Measurements from ENCODE around the gene DNMT3B. TPM values are rescaled to one million over a fixed set of nuclear protein-coding genes. Genes with fewer than 3 reads are reported as not detected.
A peak's percentile ranks its signal among the peaks of the same experiment; 100 is the strongest.

Gene DNMT3B
- total RNA-seq, 6 donors from 2014 or later: 0.76 to 2.1 (median 1.7) TPM; not detected in 1

- no peak for TF ChIP-seq POLR2A (IDR thresholded peaks at IDR 0.05)
- TF ChIP-seq EP300 (IDR thresholded peaks at IDR 0.05): no peak
- TF ChIP-seq POLR2AphosphoS5 (IDR thresholded peaks at IDR 0.05): no peak
- no peak for TF ChIP-seq CTCF (IDR thresholded peaks at IDR 0.05)
- H3K9me3 ChIP-seq: no peaks in the 10 kb centered on the region
- no peaks in the 10 kb centered on the region for H3K4me1 ChIP-seq
- no peak overlapping the region for H3K4me3 ChIP-seq
- WGBS, 2 donors: 73 to 74% methylated on average over 8 of the region's 8 CpGs
- peaks cover 0 to 26% (median 2%) of the 10 kb centered on the region in 4 donors for H3K36me3 ChIP-seq
- ATAC-seq (ENCODE audit: low FRiP score in 2 of 2) (no peak), DNase-seq (no peak)
- H3K27me3 ChIP-seq: no peaks in the 10 kb centered on the region
- peak overlapping the region in 1 of 4 donors; percentile 27 for H3K27ac ChIP-seq
Observed at GRCh38 chr20:32805721-32806120, 43.5 kb downstream of the DNMT3B start.

GRCh38 chr20:32806356-32806755 lies 44.2 kb downstream of the DNMT3B start:
- H3K4me1 ChIP-seq: no peaks in the 10 kb centered on the region
- DNase-seq (no peak), ATAC-seq (ENCODE audit: low FRiP score in 2 of 2) (no peak)
- no peaks in the 10 kb centered on the region for H3K9me3 ChIP-seq
- no peak overlapping the region for H3K4me3 ChIP-seq
- no peak overlapping the region for H3K27ac ChIP-seq
- TF ChIP-seq POLR2AphosphoS5 (IDR thresholded peaks at IDR 0.05) (no peak), POLR2A (IDR thresholded peaks at IDR 0.05) (no peak), EP300 (IDR thresholded peaks at IDR 0.05) (no peak), CTCF (IDR thresholded peaks at IDR 0.05) (no peak)
- WGBS, 2 donors: 89 to 93% methylated on average over 5 of the region's 5 CpGs
- H3K27me3 ChIP-seq: no peaks in the 10 kb centered on the region
- peaks cover 0 to 20% (median 2%) of the 10 kb centered on the region in 4 donors for H3K36me3 ChIP-seq

- DNase-seq (peak in 1 of 2 donors; percentile 43), ATAC-seq (ENCODE audit: low FRiP score in 2 of 2) (no peak)
- Histone ChIP-seq H3K27me3 (no peaks in the 10 kb centered on the region), H3K4me3 (no peak overlapping the region), H3K27ac (no peak overlapping the region), H3K36me3 (peaks cover 0 to 10% (median 0%) of the 10 kb centered on the region in 4 donors), H3K9me3 (no peaks in the 10 kb centered on the region), H3K4me1 (no peaks in the 10 kb centered on the region)
- TF ChIP-seq EP300 (IDR thresholded peaks at IDR 0.05) (no peak), CTCF (IDR thresholded peaks at IDR 0.05) (no peak), POLR2AphosphoS5 (IDR thresholded peaks at IDR 0.05) (no peak), POLR2A (IDR thresholded peaks at IDR 0.05) (no peak)
- WGBS, 2 donors: 72 to 83% methylated on average over 2 to 9 of the region's 9 CpGs
Observed at GRCh38 chr20:32807706-32808105, 45.5 kb downstream of the DNMT3B start.

GRCh38 chr20:32808438-32808837 lies 46.3 kb downstream of the DNMT3B start:
- no peak for DNase-seq
- ATAC-seq (ENCODE audit: low FRiP score in 2 of 2): no peak
- Histone ChIP-seq H3K36me3 (peaks cover 0 to 6% (median 0%) of the 10 kb centered on the region in 4 donors), H3K27ac (no peak overlapping the region), H3K9me3 (no peaks in the 10 kb centered on the region), H3K27me3 (no peaks in the 10 kb centered on the region), H3K4me1 (no peaks in the 10 kb centered on the region), H3K4me3 (no peak overlapping the region)
- WGBS, 2 donors: 86 to 95% methylated on average over 4 of the region's 4 CpGs
- TF ChIP-seq EP300 (IDR thresholded peaks at IDR 0.05): no peak
- no peak for TF ChIP-seq POLR2A (IDR thresholded peaks at IDR 0.05)
- no peak for TF ChIP-seq CTCF (IDR thresholded peaks at IDR 0.05)
- no peak for TF ChIP-seq POLR2AphosphoS5 (IDR thresholded peaks at IDR 0.05)

- no peak for ATAC-seq (ENCODE audit: low FRiP score in 2 of 2)
- Histone ChIP-seq H3K36me3 (peaks cover 0 to 6% (median 0%) of the 10 kb centered on the region in 4 donors), H3K9me3 (no peaks in the 10 kb centered on the region), H3K27ac (no peak overlapping the region), H3K27me3 (no peaks in the 10 kb centered on the region), H3K4me3 (no peak overlapping the region), H3K4me1 (no peaks in the 10 kb centered on the region)
- 81 to 94% methylated on average over 4 of the region's 4 CpGs for WGBS, 2 donors
- TF ChIP-seq CTCF (IDR thresholded peaks at IDR 0.05) (no peak), POLR2AphosphoS5 (IDR thresholded peaks at IDR 0.05) (no peak), POLR2A (IDR thresholded peaks at IDR 0.05) (no peak), EP300 (IDR thresholded peaks at IDR 0.05) (no peak)
- DNase-seq: no peak
Observed at GRCh38 chr20:32809907-32810306, 47.7 kb downstream of the DNMT3B start.
